Occipital lobe (tissue), 2 donors: Measurements from ENCODE around the gene CCR5. TPM values are rescaled to one million over a fixed set of nuclear protein-coding genes. Genes with fewer than 3 reads are reported as not detected.
"Not testable (repeated sequence)": the region's sequence is repeated elsewhere in the genome, so short reads cannot be mapped to it uniquely, and the experiment has no call there.

Experiments
- DNase-seq: peaks from one replicate; lab custom pipeline; 2025; lab: John Stamatoyannopoulos, UW
- total RNA-seq: library from RNA; depleted of rRNA; stranded (reverse); fragments of >200 nt; gene quantifications from one replicate; pipeline ENCODE4 v1.2.3, GENCODE V29; 2014

The CCR5 gene
- 0.16 TPM for total RNA-seq

DNA sequence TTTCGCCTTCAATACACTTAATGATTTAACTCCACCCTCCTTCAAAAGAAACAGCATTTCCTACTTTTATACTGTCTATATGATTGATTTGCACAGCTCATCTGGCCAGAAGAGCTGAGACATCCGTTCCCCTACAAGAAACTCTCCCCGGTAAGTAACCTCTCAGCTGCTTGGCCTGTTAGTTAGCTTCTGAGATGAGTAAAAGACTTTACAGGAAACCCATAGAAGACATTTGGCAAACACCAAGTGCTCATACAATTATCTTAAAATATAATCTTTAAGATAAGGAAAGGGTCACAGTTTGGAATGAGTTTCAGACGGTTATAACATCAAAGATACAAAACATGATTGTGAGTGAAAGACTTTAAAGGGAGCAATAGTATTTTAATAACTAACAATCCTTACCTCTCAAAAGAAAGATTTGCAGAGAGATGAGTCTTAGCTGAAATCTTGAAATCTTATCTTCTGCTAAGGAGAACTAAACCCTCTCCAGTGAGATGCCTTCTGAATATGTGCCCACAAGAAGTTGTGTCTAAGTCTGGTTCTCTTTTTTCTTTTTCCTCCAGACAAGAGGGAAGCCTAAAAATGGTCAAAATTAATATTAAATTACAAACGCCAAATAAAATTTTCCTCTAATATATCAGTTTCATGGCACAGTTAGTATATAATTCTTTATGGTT, at the start of gene CCR5:
TSS of gene CCR5 (plus strand) at position 108 of the 680 bp plus-strand sequence. CDS start 1,957 bp downstream, outside the sequence.
- DNase-seq, result no peak

DNA sequence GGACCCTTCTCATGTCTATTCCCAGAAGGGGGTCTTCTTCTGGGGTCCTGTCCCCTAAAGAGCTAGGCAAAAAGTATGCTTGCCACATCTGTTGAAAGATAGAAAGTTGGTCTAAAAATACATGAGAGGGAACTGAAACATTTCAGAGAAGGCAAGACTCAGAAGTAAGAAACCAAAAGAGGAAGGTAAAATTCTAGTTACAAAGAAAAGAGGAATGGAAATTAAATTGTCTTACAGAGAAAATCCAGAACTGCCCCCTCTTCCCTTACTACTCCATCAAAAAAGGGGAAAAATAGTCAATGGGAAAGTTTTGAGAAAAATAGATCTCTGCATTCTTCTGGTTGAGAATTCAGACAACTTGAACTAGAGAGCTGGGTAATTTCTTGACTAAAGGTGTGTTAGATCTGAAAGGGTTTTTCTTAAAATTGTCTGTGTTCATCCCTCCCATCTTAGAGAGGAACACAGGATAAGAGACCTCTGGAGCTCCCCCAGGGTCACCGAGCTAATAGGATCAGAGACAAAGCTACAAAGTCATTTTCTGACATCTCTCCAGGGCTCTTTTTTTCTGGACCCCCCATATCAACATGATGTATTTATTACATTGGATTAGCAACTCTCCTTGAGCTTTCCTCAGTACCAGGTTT, 49.2 kb upstream of the CCR5 start:
- no peak for DNase-seq

DNA sequence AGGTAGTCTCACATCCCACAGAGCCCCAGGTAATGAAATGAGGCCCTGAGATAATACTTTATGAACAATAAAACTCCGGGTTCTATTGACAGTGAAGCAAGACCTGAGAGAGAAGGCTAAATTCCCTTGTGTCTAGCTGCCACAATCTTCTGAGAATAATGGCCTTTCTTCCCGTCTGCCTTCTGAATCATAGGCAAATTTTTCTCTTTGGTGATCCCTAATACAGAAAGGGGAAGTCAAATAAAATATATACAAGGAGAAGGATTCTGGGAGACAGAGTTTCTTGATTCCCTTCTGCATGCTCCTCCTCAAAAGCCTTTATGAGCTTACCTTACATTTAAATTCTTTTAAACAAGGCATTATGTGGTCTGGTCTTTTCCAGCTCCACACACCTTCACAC, 46.7 kb upstream of the CCR5 start:
- DNase-seq, result no peak

DNA sequence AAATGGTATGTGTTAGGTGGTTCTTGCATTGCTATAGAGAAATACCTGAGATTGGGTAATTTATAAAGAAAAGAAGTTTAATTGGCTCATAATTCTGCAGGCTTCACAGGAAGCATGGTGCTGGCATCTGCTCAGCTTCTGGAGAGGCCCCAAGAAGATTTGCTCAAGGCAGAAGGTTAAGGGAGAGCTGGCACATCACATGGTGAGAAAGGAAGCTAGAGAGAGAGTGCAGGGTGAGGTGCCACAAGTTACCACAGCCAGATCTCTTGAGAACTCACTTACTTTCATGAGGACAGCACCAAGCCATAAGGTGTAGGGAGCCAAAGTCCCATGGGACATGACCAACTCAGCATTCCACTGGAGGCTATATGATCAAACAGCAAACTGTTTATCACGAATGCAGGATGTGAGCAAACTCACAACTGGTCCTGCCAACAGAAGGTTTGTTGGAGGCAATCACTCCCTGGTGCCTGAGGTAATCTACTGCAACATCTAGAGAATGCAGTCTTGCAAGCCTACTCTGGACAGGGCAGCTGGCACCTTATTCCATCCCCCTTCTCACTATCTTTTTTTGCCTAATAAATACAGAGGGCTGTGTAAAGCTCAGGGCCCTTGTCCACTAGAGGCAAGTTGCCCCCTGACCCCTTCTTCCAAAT, 45.0 kb upstream of the CCR5 start:
- DNase-seq, result no peak

DNA sequence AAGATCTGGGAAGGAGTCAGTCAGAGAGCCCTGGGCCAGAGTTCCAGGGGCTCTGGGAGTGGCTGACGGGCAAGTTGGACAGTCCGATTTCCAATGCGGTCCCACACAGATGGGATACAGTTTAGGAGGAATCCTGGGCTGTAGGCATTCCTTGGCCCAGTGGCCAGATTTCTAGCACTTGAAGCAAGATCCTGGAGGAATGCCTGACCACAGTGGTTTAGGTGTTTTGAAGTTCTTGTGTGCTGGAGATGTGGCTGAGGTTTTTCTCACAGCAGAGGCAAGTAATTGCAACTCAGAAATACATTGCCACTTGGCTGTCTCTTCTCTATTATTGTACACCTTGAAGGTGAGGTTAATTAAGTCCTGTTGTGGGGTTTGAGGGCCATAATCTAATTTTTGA, 40.1 kb upstream of the CCR5 start:
- DNase-seq, result not testable (repeated sequence)

GRCh38 chr3:46334741-46335478, 35.8 kb upstream of the CCR5 start:
- DNase-seq, result no peak

DNA sequence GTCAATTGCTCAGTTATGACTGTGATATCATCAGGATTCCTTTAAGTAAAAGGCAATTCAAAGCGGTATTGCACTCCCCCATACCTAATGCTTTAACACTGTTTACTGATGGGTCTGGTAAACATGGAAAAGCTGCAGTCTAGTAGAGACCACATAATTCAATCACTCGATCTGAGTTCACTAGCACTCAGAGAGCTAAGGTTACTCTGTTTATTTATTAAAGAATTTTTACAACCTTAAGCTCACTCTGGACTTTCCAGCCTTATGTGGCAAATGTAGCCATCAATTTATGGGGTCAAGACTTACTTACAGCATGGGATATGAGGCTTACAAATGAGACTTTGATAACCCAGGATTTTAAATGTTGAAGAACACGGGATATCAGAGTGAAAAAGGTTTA, 35.2 kb upstream of the CCR5 start:
- no peak for DNase-seq

DNA sequence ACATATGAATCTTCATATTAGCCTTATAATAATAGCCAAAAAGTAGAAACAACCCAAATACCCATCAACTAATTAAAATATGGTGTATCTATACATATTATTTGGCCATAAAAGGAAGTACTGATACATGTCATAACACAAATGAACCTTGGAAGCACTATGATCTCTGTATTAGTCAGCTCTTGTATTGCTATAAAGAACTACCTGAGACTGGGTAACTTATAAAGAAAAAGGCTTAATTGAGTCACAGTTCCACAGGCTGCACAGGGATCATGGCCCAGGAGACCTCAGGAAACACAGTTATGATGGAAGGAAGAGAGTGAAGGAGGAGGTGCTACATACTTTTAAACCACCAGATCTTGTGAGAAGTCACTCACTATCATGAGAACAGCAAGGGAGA, 32.8 kb upstream of the CCR5 start:
- DNase-seq, result no peak

GRCh38 chr3:46338840-46339239, 31.9 kb upstream of the CCR5 start:
- DNase-seq, result no peak

- DNase-seq, result no peak
Measured at GRCh38 chr3:46344476-46344875, 26.3 kb upstream of the CCR5 start.

GRCh38 chr3:46348823-46349482, 21.8 kb upstream of the CCR5 start:
- no peak for DNase-seq

- no peak for DNase-seq
Measured at GRCh38 chr3:46349484-46350261, 21.1 kb upstream of the CCR5 start.

DNA sequence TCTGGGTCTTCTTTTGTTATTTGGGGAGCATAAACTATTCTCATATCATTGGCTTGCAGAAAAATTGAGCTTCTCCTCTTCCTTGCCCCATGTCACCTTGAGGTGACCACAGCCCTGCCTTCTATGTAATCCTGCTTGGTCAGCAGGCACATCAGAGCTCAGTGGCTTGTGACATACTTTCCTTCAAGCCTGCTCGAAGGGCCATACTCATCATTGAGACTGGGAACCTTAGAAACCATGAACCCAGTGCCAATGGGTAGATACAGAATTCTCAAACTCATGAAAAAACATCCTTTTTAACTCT, 20.5 kb upstream of the CCR5 start:
- no peak for DNase-seq

DNA sequence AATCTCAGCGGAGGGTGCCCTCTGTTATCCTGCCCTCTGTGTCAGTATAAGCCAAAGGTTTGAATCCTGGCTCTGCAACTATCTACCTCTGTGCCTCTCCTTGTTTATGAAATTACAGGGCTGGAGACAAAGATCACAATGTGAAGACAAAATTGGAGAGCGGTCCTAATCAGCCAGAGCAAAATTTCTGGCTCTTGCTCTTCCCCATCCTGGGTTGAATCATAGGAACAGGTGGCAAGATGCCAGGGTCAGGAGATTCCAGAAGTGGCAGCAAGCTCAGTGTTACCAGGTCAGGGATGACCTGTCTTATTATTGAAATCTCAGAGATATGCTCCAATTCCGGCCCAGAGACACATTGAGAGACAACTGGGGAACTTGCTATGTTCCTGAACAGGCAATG, 19.1 kb upstream of the CCR5 start:
- no peak for DNase-seq

- DNase-seq, result no peak
Measured at GRCh38 chr3:46353090-46353489, 17.7 kb upstream of the CCR5 start.

- no peak for DNase-seq
Measured at GRCh38 chr3:46353647-46354410, 16.9 kb upstream of the CCR5 start, which contains the start of gene CCR2. TSS of gene CCR2 (plus strand) at chr3:46354111. CDS start at chr3:46357528, 3,417 bp downstream.

DNA sequence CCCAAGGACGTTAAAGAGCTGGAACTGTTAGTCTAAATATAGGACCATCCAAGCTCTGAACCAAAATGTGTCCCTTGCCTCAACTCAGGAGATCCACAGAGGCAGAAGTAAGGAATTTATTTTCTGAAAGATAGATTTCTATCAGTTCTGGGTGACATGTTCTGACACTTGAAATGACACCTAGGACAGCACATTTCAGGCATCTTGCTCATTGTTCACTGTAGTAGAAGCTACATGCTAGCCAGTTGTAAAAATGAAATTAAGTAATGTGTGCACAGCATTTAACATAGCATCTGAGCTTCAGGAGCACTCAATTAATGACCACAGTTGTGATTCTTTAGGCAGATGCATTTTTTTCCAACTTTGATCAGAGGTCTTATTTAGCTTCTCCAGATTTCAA, 16.3 kb upstream of the CCR5 start:
- no peak for DNase-seq

DNA sequence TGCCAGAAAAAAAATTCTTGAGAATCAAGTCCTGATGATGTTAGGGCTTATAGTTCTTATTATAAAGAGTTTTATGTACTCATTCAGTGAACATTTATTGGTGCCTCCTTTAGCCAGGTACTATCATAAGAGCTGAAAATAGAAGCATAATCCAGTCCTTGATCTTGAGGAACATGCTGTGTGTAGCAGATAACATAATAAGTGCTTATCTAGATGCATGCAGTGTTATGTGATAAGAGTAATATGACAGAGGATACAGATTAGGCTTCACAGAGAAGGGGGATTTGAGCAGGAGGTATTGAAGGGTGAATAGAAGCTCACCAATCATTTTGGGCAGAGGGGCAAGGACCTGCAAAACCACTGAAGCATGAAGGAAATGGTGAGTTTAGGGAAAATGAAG, 15.8 kb upstream of the CCR5 start:
- DNase-seq, result no peak

DNA sequence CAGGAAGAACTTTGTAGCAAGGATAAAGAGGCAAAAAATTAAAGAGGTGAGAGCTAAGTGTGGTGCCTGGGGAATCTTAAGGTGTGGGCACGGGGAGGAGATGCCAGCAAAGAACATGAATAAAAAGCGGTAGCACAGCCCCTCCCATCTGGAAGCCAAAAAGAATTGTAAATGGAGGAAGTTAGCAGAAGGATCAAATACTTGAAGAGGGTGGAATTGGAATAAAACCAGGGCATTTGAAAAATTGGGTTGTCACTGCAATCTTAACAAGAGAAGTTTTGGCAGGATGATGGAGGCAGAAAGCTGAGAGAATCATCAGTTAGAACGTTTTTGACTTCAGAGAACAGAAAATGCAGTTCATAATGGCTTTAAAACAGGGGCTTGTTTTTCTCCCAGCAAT, 14.5 kb upstream of the CCR5 start:
- no peak for DNase-seq

GRCh38 chr3:46356909-46357308, 13.8 kb upstream of the CCR5 start:
- DNase-seq, result no peak
